Inferior parietal cortex (tissue), 1 donor: ENCODE measurements around the gene MRPS30.
"Not testable (repeated sequence)": the region's sequence is repeated elsewhere in the genome, so short reads cannot be mapped to it uniquely, and the experiment has no call there.

Source experiments
- DNase-seq: peaks from one replicate; pipeline ENCODE4 v3.0.0-alpha.2; 2016; ENCODE audit errors: extremely low spot score

Gene MRPS30

DNA sequence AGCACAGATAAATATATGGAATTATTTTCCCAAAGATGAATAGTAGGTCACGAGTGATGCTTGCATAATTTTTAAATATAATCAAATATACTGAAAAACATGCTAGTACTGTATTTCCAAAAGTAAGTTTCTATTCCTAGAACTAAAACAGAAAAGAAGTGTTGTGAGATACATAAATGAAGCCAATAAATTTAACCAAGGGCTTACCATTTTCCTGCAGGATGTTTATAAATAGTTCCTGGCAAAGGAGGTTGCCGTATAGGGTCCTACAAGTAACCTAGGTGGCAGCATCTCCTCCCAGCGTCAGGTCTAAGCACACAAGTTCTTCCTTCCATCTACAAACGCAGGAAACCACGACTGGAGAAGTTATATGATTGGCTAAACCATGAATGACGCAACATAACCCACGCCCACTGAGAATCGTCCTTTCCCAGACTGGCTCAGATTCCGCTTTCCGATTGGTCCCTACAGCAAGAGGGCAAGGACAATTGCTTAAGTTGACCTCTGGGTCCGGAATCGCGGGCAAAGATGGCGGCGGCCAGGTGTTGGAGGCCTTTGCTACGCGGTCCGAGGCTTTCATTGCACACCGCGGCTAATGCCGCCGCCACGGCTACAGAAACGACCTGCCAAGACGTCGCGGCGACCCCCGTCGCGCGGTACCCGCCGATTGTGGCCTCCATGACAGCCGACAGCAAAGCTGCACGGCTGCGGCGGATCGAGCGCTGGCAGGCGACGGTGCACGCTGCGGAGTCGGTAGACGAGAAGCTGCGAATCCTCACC, at the start of gene MRPS30:
Gene MRPS30, plus strand, starts transcription at position 513 of the 780 bp plus-strand sequence. Its CDS starts 16 bp downstream, at position 529.
- peak; percentile 100 for DNase-seq

GRCh38 chr5:44769200-44769876, 39.4 kb upstream of the MRPS30 start:
- DNase-seq, result no peak

GRCh38 chr5:44769877-44770209, 38.9 kb upstream of the MRPS30 start:
- DNase-seq, result no peak

DNA sequence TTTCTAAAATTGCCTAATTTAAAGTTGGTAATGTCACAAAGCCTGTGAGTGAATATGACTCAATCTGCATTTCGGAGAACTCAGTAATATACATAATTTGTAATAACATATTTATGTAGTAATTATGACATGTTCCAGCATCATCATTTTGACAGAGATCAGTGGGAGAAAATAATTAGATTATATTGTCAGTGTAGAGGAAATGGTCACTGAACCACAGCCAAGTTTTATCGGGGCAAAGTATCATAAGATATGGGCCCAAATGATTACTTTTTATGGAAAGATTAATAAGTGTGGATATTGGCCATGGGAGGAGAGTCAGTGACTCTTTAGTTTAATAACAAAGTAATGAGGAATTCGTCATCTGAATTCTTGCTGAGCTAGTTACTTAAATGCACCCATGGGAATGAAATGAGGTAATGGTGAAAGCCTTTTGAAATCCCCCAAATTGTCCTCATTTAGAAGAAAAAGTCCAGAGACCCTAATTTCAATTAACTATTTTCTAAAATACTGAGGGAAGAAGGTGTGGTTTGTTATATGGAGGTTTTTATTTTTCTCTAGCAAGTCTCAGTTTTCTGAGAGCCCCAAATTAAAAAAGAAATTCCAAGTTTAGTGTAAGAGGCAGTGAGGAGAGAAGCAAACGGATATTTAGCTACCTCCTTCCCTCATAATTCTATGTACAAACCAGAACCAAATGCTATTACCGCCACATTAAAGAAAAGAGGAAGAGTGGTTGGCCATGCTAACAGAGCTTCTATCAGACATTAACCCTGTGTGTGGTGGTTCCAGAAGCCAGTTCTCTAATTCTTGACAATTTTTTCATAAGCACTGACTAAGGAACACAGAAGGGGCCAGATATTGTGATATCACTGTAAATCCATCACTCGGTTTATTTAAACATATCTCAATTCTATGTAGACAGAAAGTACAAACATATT, 37.7 kb upstream of the MRPS30 start:
- DNase-seq, result no peak

GRCh38 chr5:44772397-44772796, 36.4 kb upstream of the MRPS30 start:
- not testable (repeated sequence) for DNase-seq

- DNase-seq, result peak; percentile 77
Measured at GRCh38 chr5:44774279-44774880, 34.4 kb upstream of the MRPS30 start.

DNA sequence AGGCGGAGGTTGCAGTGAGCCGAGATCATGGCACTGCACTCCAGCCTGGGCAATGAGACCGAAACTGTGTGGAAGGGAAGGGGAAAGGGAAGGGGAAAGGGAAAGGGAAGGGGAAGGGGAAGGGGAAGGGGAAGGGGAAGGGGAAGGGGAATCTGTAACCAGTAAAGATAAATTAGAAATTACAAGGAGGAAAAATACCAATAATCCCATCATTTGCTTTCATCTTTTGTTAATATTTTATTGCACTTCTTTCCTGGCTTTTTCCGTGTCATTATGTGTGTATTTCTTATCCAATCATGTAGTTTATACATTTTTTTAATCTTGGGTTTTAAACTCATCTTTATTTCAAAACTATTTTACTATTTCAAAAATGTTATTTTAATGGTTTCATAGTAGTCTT, 29.6 kb upstream of the MRPS30 start:
- no peak for DNase-seq

- no peak for DNase-seq
Measured at GRCh38 chr5:44783634-44784315, 25.0 kb upstream of the MRPS30 start.

- DNase-seq, result no peak
Measured at GRCh38 chr5:44787731-44788130, 21.0 kb upstream of the MRPS30 start.

- not testable (repeated sequence) for DNase-seq
Measured at GRCh38 chr5:44789372-44789995, 19.3 kb upstream of the MRPS30 start.

DNA sequence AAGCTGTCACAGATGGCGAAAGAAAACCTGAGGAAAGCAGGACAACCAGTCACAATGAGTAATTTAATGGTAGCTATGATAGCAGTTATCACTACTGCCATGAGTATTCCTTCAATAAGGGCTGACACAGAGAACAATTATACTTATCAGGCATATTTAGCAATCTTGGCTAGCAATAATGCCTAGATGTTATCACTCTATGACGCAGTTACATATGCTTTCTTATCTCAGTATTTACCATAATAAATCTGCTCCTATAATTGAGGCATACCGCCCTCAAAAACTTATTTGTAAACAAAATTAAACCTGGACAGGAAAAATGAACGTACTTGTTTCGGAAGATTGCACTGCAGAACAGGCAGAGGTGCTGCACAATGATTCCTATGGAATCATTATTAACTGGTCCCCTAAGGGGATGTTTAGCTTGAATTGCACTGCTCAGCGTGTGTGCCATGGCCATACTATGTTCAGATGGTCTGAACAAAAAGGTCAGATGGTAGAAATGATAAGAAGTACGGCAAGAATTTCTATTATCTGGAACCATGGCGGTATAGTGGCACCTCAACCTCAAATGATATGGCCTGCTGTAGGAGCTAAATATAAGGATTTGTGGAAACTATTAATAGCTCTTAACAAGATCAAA, 16.6 kb upstream of the MRPS30 start:
- DNase-seq, result not testable (repeated sequence)

- no peak for DNase-seq
Measured at GRCh38 chr5:44794371-44794770, 14.4 kb upstream of the MRPS30 start.

GRCh38 chr5:44795496-44795895, 13.3 kb upstream of the MRPS30 start:
- DNase-seq, result no peak

DNA sequence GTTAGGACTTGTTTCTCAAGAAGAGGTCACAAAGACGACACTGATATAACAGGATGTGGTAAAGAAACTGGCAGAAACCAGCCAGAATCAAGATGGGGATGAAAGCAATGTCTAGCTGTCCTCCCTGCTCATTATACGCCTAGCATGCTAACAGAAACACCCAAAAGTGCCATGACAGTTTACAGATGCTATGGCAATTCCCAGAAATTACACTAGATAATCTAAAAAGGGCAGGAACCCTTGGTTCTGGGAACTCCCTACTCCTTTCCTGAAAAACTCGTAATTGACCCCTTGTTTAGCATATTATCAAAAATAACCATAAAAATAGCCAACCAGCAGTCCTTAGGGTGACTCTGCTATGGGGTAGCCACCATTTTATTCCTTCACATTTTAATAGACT, 10.9 kb upstream of the MRPS30 start:
- DNase-seq, result no peak

GRCh38 chr5:44801992-44802391, 6.8 kb upstream of the MRPS30 start:
- no peak for DNase-seq

DNA sequence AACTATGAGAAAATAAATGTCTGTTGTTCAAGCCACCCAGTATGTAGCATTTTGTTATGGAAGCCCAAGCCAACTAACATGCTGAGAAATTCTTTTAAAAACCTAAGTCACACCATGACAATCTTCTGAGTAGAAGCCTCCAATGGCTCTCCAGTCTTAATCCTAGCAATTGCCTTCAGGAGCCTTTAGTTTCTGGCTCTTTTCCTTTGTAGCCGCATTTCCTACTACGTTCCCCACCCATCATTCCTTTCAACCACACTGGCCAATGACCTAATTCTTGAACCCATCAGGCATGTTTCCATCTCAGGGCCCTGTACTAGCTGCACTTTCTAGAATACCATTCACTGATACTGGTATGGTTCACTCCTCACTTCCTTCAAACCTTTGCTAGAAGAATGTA, 2.1 kb upstream of the MRPS30 start:
- no peak for DNase-seq

DNA sequence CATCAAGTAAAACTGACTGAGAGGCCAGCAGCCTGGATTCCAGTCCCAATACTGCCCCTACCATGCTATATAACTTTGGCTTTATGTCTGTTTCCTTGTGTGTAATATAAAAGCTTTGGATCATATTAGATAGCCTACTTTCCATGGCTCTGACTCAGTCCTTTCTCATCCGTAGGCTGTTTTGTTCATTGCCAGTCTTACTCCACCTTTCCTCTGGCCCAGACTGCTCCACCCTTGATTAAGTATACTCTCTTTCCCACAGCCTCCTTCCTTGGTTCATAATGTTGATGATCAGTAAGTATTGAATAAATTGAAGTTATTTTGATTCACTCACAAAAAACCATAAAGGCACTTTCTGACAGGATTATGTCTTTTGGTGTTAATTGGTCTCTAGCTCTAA, 1.5 kb upstream of the MRPS30 start:
- no peak for DNase-seq

DNA sequence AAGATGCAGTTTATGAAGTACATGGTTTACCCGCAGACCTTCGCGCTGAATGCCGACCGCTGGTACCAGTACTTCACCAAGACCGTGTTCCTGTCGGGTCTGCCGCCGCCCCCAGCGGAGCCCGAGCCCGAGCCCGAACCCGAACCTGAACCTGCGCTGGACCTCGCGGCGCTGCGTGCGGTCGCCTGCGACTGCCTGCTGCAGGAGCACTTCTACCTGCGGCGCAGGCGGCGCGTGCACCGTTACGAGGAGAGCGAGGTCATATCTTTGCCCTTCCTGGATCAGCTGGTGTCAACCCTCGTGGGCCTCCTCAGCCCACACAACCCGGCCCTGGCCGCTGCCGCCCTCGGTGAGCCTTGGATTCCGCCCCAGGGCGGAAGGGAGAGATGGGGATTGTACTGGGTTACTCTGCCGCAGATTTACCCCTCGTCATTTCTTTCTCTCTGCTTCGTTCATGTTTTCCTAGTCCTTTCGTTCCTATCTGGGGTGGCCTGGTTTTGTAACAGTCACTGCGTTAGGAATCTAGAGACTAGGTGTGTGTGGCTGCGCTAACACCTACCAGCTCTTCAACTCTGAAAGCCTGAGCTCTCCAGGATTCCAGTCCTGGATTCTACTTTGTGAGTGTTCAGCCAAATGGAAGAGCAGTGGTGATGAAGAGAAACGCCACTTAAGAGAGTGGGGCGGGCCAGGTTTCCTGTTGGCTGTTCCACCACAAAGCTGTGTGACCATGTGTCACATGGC, 638 bp downstream of the MRPS30 start:
- peak; percentile 45 for DNase-seq

DNA sequence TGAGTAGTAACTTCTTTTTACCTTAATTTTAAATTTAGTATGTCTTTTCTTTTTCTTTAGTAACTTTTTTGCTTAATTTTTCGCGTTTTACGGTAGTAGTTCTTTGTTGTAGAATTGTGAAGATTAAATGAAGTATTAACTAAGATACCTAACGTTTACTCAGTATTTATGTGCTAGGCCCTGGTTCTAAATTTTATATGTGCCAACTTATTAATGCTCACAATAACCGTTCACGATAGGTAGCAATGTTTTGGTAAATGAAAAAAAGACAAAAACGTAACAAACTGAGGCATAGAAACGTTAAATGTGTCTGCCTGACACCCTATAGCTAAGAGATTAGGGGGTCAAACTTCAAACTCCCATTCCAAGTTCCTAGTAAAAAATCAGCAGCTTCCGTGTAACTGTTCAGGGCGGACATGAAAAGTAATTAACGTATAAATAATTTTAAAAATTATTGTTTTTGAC, 1.2 kb downstream of the MRPS30 start:
- DNase-seq, result no peak
